Measurements from ENCODE around the gene ORMDL2. TPM values are rescaled to one million over a fixed set of nuclear protein-coding genes. Genes with fewer than 3 reads are reported as not detected.
"Not testable (repeated sequence)": the region's sequence is repeated elsewhere in the genome, so short reads cannot be mapped to it uniquely, and the experiment has no call there.

ORMDL2 gene
- total RNA-seq, 2 donors from 2014 or later = 21.4 to 24.0 TPM

DNA sequence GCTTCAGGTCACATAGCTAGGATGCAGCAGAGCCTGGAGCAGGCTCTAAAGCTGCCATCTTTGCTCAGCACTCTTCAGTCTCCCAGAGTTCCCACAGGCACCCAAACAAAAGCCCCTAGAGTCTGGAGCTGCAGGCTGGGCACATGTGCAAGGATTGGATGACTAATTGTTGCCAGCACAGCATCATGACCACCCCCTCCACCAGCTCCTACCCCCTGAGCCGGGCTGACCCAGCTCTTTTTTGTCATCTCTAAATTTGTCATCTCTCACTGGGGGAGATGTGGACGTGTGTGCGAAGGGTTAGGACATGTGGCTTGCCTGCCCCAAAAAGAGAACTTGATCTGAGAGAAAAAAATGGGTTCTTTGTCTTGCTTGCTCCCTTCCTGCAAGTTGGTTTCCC lies 29.2 kb downstream of the ORMDL2 start:
- intact Hi-C loops (cut with DNase I) = loop anchor here in 1 of 2 donors (2.0 kb wide), 1 partner anchor 16 kb away; no protein-coding TSS in a partner anchor
- peak in 1 of 2 donors; percentile 40 for ATAC-seq
- DNase-seq = peak; percentile 57

DNA sequence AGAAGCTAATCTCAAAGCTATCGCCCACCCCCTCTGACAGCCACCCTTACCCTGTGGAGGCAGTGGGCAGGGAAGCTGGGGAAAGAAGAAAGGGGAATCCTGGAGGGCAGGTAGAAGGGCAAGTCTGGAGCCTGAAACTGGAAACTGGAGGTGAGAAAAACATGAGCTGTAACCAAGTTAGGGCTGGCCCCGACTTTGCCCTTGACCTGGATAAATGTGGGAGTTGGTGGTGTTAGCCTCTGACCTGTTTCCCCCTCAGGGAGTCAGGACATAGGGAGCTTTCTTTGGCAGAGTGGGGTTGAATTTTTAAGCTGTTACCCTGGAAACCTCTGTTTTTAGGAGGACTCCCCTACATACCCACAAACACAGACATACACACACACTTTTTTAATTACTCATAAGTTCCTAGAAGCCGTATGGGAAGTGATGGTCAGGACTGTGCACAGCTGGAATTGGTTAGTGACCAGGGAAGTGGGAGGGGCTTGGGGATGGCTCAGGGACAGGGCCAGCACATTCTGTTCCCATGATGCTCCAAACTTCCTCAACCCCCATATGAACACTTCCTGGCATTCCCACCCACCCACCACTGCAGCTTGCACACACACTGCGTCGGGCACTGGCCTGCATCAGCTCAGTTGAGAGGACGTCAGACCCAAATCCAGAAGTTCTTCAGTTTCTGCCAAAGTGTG lies 29.9 kb downstream of the ORMDL2 start:
- DNase-seq = peak; percentile 95
- intact Hi-C loops (cut with DNase I) = loop anchor here in 1 of 2 donors (2.0 kb wide), 1 partner anchor 17 kb away; no protein-coding TSS in a partner anchor
- ATAC-seq = peak; percentile 95 to 97

DNA sequence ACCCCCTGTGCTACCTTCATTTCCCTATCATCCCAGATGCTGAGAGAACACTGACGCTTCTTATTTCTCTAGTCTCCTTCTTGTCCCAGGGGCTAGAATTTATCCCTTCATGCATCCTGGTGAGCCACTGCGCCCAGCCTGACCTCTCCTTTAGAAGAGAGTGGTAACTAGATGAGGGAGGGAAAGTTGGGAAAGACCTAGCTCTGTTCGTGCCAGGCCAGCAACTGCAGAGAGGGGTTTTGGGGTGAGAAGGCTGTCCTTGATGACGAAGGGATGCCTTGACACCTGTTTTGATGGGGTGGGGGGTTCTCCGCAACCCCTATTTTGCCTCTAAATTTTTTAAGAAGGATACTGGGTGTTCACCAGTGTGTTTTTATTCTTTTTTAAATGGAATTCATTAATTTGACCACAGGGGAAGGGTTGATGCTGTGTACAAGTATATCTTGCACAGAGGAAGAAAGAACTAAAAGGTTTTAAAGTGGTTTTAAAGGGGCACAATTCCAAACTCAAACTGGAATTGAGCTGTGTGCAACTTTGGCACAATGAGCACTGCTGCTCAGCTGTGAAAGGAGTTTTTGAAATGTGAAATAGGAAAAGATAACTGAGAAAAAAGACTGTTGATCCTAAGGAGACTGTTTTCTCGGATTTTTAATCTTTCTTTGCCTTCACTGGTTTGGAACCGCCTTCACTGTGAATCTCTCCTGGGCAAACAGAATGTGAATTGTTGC lies 31.9 kb downstream of the ORMDL2 start:
- intact Hi-C loops (cut with DNase I) = no loop called here
- DNase-seq = no peak

DNA sequence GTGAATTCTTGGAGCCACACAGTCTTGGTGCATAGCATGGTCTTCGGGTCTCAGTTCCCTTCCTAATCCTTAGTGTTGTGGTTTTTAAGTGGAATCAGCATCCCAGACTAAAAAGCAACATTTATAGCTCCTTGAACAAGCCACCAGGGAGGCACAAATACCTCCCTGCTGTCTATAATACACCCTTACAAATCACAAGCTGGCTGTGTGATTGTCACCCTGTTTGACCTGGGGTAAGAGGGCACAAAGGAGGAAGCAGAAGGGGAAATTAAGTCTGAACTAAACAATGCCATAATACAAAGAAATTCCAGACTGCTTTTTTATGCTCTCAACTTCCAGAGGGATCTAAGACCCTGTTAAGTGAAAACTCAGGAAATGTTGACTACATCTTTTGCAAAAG lies 32.6 kb downstream of the ORMDL2 start:
- no peak for ATAC-seq
- no peak for DNase-seq
- intact Hi-C loops (cut with DNase I) = no loop called here

More for the DNA sequence above, 31.9 kb downstream of the ORMDL2 start:
- no peak for ATAC-seq

DNA sequence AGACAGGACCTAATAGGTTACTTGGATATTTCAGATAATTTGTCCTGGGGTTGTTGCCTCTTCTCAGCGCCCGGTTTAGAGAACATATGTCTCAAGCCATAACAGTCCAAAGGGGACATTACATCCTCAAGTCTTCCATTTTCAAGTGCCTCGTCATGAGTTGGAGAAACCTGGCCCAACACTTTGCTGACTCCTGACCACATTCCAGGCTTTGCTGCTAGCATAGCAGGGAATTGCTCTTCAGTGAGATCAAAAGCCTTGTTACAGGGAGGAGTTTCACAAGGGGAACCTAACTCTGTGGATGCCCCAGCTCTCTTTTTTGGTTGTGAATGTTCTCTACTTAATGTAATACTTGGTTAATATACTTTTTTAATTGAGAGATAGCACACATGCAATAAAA lies 33.1 kb downstream of the ORMDL2 start:
- intact Hi-C loops (cut with DNase I) = no loop called here
- no peak for ATAC-seq
- DNase-seq = no peak

DNA sequence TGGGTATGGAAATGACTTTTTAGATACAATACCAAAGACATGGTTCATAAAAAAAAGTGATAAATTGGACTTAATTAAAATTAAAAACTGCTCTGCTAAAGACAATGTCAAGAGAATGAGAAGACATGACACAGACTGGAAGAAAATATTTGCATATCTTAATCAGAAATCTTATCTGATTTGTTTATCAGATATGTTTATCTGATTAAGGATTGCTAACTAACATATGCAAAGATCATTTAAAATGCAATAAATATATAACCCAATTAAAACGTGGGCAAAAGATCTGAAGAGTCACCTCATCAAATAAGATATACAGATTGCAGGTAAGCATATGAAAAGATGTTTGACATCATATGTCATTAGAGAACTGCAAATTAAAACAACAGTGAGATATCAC lies 34.9 kb downstream of the ORMDL2 start:
- DNase-seq = no peak
- no peak for ATAC-seq
- intact Hi-C loops (cut with DNase I) = no loop called here

DNA sequence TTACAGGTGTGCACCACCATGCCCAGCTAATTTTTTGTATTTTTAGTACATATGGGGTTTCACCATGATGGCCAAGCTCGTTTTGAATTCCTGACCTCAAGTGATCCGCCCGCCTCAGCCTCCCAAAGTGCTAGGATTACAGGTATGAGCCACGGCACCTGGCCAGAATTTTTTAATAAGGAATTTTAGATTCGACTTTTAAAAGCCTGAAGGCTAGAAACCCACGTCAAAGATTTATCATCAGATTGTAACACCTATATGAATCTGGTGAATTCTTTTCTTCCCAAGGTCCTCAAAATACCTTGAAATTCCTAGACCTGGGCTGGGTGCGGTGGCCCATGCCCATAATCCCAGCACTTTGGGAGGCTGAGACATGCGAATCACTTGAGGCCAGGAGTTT lies 43.6 kb downstream of the ORMDL2 start:
- intact Hi-C loops (cut with DNase I) = no loop called here
- DNase-seq = no peak
- ATAC-seq = no peak

DNA sequence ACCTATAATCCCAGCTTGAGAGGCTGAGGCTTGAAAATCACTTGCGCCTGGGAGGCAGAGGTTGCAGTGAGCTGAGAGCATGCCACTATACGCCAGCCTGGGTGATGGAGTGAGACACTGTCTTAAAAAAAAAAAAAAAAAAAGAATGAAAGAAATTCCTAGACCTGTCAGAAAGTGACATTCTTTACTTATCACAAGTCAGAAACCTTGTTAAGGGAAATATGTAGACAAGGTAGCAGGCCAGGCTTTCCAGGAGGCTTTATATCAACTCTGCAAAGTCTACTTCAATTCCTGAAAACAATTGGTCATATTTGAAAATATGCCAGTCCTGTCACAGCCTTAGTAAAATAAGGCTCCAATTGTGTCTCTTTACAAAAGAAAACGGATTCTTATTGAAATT lies 44.0 kb downstream of the ORMDL2 start:
- no peak for ATAC-seq
- no peak for DNase-seq
- intact Hi-C loops (cut with DNase I) = no loop called here

DNA sequence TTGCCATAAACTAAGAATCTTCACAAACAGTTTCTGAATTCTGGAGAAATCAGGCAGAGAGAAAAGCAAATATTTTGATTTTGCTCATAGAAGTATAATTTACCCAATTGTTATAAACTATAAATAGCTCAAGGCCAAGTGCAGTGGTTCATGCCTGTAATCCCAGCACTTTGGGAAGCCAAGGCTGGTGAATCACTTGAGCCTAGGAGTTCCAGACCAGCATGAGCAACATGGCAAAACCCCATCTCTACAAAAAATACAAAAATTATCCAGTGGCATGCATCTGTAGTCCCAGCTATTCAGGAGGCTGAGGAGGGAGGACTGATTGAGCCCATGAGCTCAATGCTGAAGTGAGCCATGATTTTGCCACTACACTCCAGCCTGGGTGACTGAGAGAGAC lies 44.4 kb downstream of the ORMDL2 start:
- intact Hi-C loops (cut with DNase I) = no loop called here
- DNase-seq = no peak
- no peak for ATAC-seq

DNA sequence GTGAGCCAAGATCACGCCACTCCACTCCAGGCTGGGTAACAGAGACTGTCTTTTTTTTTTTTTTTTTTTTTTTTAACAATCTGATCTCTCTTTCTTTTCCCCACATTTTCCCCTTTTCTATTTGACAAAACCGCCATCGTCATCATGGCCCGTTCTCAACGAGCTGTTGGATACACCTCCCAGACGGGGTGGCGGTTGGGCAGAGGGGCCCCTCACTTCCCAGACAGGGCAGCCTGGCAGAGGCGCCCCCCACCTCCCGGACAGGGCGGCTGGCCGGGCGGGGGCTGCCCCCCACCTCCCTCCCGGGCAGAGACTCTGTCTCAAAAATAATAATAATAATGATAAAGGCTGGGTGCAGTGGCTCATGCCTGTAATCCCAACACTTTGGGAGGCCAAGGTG lies 45.1 kb downstream of the ORMDL2 start:
- intact Hi-C loops (cut with DNase I); DNase-seq; ATAC-seq: not testable (repeated sequence)

DNA sequence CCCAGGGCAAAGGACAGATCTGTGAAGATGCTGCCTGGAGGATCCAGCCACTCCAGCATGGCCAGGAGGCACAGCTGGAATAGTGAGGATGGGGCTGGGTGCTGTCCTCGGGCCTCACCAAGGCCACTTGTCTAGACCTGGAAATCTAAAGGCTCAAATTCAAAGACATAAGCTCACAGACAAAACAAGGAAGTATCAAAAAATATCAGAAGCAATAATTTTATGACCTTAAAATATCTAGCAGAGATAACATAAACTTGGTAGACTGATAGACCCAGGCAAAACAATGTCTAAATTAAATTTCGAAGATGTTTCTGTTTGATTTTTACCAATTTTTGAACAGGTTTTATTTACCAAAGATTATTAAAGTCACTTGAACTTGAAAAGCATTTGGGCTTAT lies 47.5 kb downstream of the ORMDL2 start:
- ATAC-seq = no peak
- DNase-seq = no peak
- intact Hi-C loops (cut with DNase I) = no loop called here

DNA sequence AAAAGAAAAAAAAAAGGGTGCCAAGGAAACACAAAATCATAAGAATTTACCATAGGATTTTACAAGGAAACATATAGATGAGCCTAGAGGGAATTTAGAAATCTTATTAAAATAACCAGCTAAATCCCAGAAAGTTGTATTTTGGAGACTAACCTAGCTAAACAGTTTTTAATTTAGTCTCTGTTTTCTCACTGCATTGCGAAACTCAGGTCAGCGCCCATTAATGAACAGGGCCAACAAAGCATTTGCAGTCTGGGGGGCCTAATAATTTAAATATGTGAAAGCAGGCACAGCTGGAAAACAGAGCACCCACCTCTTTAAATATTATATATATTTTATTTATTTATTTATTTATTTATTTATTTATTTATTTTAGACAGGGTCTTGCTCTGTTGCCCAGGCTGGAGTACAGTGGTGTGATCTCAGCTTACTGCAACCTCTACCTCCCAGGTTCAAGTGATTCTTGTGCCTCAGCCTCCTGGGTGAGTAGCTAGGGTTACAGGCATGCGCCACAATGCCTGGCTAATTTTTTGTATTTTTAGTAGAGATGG lies 48.7 kb downstream of the ORMDL2 start:
- DNase-seq; ATAC-seq; intact Hi-C loops (cut with DNase I): not testable (repeated sequence)

Other genes with a start within 250 kb of the ORMDL2 start
- not detected for gene OR2AP1, start 245.6 kb upstream of the ORMDL2 start, total RNA-seq
- under 1 TPM; 0.68 TPM for gene OR10P1, start 181.1 kb upstream of the ORMDL2 start, total RNA-seq
- gene ITGA7, start 110.1 kb upstream of the ORMDL2 start, total RNA-seq = 100 to 1,000 TPM; 395 to 448 TPM
- gene BLOC1S1, start 102.0 kb upstream of the ORMDL2 start, total RNA-seq = 100 to 1,000 TPM; 119 to 123 TPM
- gene RDH5, start 97.6 kb upstream of the ORMDL2 start, total RNA-seq = 10 to 100 TPM; 29.5 to 38.1 TPM
- gene CD63, start 89.0 kb upstream of the ORMDL2 start, total RNA-seq = 1,000 to 10,000 TPM; 1,288 to 1,875 TPM
- gene GDF11, start 74.9 kb upstream of the ORMDL2 start, total RNA-seq = 10 to 100 TPM; 12.0 to 14.2 TPM
- 10 to 100 TPM; 42.9 to 50.1 TPM for gene SARNP, start 317 bp upstream of the ORMDL2 start, total RNA-seq
- 10 to 100 TPM; 20.3 to 21.3 TPM for gene DNAJC14, start 11.5 kb downstream of the ORMDL2 start, total RNA-seq
- gene MMP19, start 24.9 kb downstream of the ORMDL2 start, total RNA-seq = 10 to 100 TPM; 11.1 to 23.3 TPM
- 10 to 100 TPM; 16.0 to 21.2 TPM for gene PYM1, start 109.9 kb downstream of the ORMDL2 start, total RNA-seq
- gene DGKA, start 113.1 kb downstream of the ORMDL2 start, total RNA-seq = 10 to 100 TPM; 17.3 to 19.8 TPM
- gene PMEL, start 148.0 kb downstream of the ORMDL2 start, total RNA-seq = under 1 TPM; 0.65 to 0.81 TPM
- gene CDK2, start 148.8 kb downstream of the ORMDL2 start, total RNA-seq = 10 to 100 TPM; 14.1 to 18.2 TPM
- gene RAB5B, start 156.0 kb downstream of the ORMDL2 start, total RNA-seq = 100 to 1,000 TPM; 105 to 114 TPM
- gene SUOX, start 179.2 kb downstream of the ORMDL2 start, total RNA-seq = 10 to 100 TPM; 20.3 to 29.8 TPM
- gene IKZF4, start 203.0 kb downstream of the ORMDL2 start, total RNA-seq = 1 to 10 TPM; 6.2 to 6.7 TPM
- gene RPS26, start 223.9 kb downstream of the ORMDL2 start, total RNA-seq = 10 to 100 TPM; 28.5 to 47.1 TPM

Data from left cardiac atrium (tissue), 4 donors.